K562 (cell line): Measurements from ENCODE around the gene LRP1B. TPM values are rescaled to one million over a fixed set of nuclear protein-coding genes. Genes with fewer than 3 reads are reported as not detected.

Source experiments
- ATAC-seq: fragments of 200-7000 bp; cut with Tn5 transposase; 3 replicates; pipeline ENCODE4 v1.9.1; 2020; ENCODE audit warnings: moderate library complexity
- BruUV-seq: library from RNA; stranded (reverse); fragments of 400-500 nt; replicated peaks from 2 replicates; lab custom pipeline; 2021; lab: Mats Ljungman, UMichigan
- CTCF ChIA-PET: fragments of 300-600 bp; formaldehyde crosslinking; extraction: SDS; loops from one replicate; lab custom pipeline; 2021; ENCODE audit warnings: low intra/inter-chr PET ratio; lab: Yijun Ruan, JAX
- POLR2A ChIA-PET: fragments of 300-600, 350-650 bp; sonication (Branson Sonifier 250); formaldehyde crosslinking; extraction: SDS; loops from one replicate; lab custom pipeline; 2021; ENCODE audit warnings: antibody characterized with exemption, inconsistent platforms; lab: Yijun Ruan, JAX
- DNase-seq, 4 experiments: peaks; one replicate each; pipeline versions ENCODE4 v3.0.0 to v3.0.0-alpha.2; 2011 to 2018; ENCODE audit warnings: low spot score in 3 of 4, mixed read lengths in 3 of 4; ENCODE audit errors: extremely low read depth in 1 of 4
- FAIRE-seq: peaks from 2 replicates; lab custom pipeline; 2011; peaks lifted over from hg19 to GRCh38; lab: Jason Lieb, UNC
- H2AFZ ChIP-seq: 2 replicates; pipeline ENCODE4 v1.6.0; 2011; ENCODE audit warnings: low read depth, low read length, control low read depth, inconsistent platforms
- H3K27ac ChIP-seq: fragments of 200-600 bp; 3 replicates; pipeline ENCODE4 v1.8.0; 2011; ENCODE audit warnings: low read depth, mild to moderate bottlenecking, control low read depth, inconsistent platforms, low read length, moderate library complexity, mixed read lengths; ENCODE audit errors: extremely low read depth
- H3K27me3 ChIP-seq, 2 experiments: fragments of 300-600 bp in 1 of 2; 2 replicates in 1 of 2; 3 replicates in 1 of 2; pipeline versions ENCODE4 v1.6.0 to v1.8.0; 2011; ENCODE audit warnings: inconsistent platforms in 2 of 2, low read length in 2 of 2, mild to moderate bottlenecking in 1 of 2, mixed read lengths in 1 of 2, moderate library complexity in 1 of 2; ENCODE audit not compliant: control insufficient read depth in 2 of 2, insufficient read depth in 2 of 2
- H3K36me3 ChIP-seq: fragments of 300-600 bp; 3 replicates; pipeline ENCODE4 v1.8.0; 2011; ENCODE audit warnings: mild to moderate bottlenecking, low read length, inconsistent platforms; ENCODE audit not compliant: control insufficient read depth, insufficient read depth
- H3K4me1 ChIP-seq, 2 experiments: fragments of 200-600 bp in 1 of 2; replicated peaks in 1 of 2; 2 replicates in 1 of 2; 3 replicates in 1 of 2; pipeline versions ENCODE4 v1.5.1 to v1.8.0; 2011; ENCODE audit warnings: inconsistent platforms in 2 of 2, low read length in 2 of 2, mild to moderate bottlenecking in 1 of 2, mixed read lengths in 1 of 2, moderate library complexity in 1 of 2; ENCODE audit not compliant: control insufficient read depth in 2 of 2, insufficient read depth in 2 of 2
- H3K4me2 ChIP-seq: 2 replicates; pipeline ENCODE4 v1.6.1; 2011; ENCODE audit warnings: low read length, control low read depth, inconsistent platforms, mixed read lengths; ENCODE audit not compliant: insufficient read depth
- H3K4me3 ChIP-seq: fragments of 200-600 bp; sonication (generic), shearing (Covaris generic); 2 replicates; pipeline ENCODE4 v1.5.1; 2016; ENCODE audit warnings: control low read depth, inconsistent platforms
- H3K79me2 ChIP-seq: fragments of 200-600 bp; 3 replicates; pipeline ENCODE4 v1.8.0; 2011; ENCODE audit warnings: low read length, inconsistent platforms; ENCODE audit not compliant: control insufficient read depth, insufficient read depth
- H3K9ac ChIP-seq, 2 experiments: 2 replicates each; pipeline versions ENCODE4 v1.6.0 to v1.6.1; 2011; ENCODE audit warnings: low read depth in 2 of 2, low read length in 2 of 2, control low read depth in 1 of 2, inconsistent platforms in 1 of 2, mild to moderate bottlenecking in 1 of 2, mixed read lengths in 1 of 2; ENCODE audit not compliant: insufficient read depth in 1 of 2
- H3K9me1 ChIP-seq: one replicate; pipeline ENCODE4 v1.6.0; 2011; ENCODE audit warnings: inconsistent platforms, mild to moderate bottlenecking, low read length, moderate library complexity; ENCODE audit not compliant: control insufficient read depth, insufficient read depth
- H3K9me3 ChIP-seq: replicated peaks from 2 replicates; pipeline ENCODE4 v1.5.1; 2011; ENCODE audit warnings: low read depth, low read length, inconsistent platforms; ENCODE audit not compliant: control insufficient read depth, insufficient read depth
- H4K20me1 ChIP-seq: replicated peaks from 2 replicates; pipeline ENCODE4 v1.6.1; 2011; ENCODE audit warnings: low read length, inconsistent platforms, mixed read lengths; ENCODE audit not compliant: control insufficient read depth, insufficient read depth
- ATF7 ChIP-seq: fragments of 450-650 bp; IDR thresholded peaks from 2 replicates; pipeline ENCODE4 v1.7.1; 2014; ENCODE audit warnings: mild to moderate bottlenecking, moderate library complexity
- E2F8 ChIP-seq: fragments of 450-650 bp; IDR thresholded peaks from 2 replicates; pipeline ENCODE4 v1.7.1; 2018; ENCODE audit warnings: mild to moderate bottlenecking, low read depth; ENCODE audit not compliant: partially characterized antibody
- ESRRA ChIP-seq: fragments of 450-650 bp; IDR thresholded peaks from 2 replicates; pipeline ENCODE4 v1.6.1; 2014; ENCODE audit warnings: low read depth, mild to moderate bottlenecking, moderate library complexity, borderline replicate concordance
- MAZ ChIP-seq, 2 experiments: fragments of 450-650 bp in 1 of 2; sonication (generic) in 1 of 2; formaldehyde crosslinking; IDR thresholded peaks in 1 of 2; conservative IDR thresholded peaks in 1 of 2; 2 replicates each; pipeline versions ENCODE4 v1.4.0 to v1.5.0; 2020; ENCODE audit warnings: mild to moderate bottlenecking in 1 of 2, missing genetic modification reagents in 1 of 2
- ZC3H8 ChIP-seq: fragments of 450-650 bp; IDR thresholded peaks from 2 replicates; pipeline ENCODE4 v1.6.1; 2017
- WGBS: fragments of 100-300 bp; shearing (Covaris generic); methylation state at CpG from one replicate; pipeline ENCODE4 v1.1.6; 2016; ENCODE audit warnings: low coverage, mixed read lengths; ENCODE audit not compliant: insufficient coverage; ENCODE audit errors: missing lambda C conversion rate; 5-methylcytosine and 5-hydroxymethylcytosine counted together
- in situ Hi-C: fragments of 300-500 bp; cut with MboI; formaldehyde crosslinking; loops from 4 replicates; pipeline ENCODE4 v1.15.0; 2018; ENCODE audit warnings: inconsistent platforms, mixed read lengths
- intact Hi-C: fragments of 100-400 bp; cut with micrococcal nuclease; formaldehyde crosslinking; loops from 2 replicates; pipeline ENCODE4 v1.14.2; 2022
- polyA plus RNA-seq, 8 experiments: library from polyadenylated mRNA; depleted of rRNA in 4 of 8; stranded (reverse) in 5 of 8; unstranded in 3 of 8; fragments of >200 nt; fragmentation: Nextera tagmentation in 2 of 8; fragmentation: Illumina TruSeq in 1 of 8; extraction: Ambion mirVana in 2 of 8; extraction: Trizol in 1 of 8; gene quantifications; 2 replicates each; pipeline versions ENCODE4 v1.2.1 to v1.2.3, GENCODE V29; 2011 to 2014; ENCODE audit warnings: inconsistent platforms in 1 of 8, missing spikeins in 1 of 8
- total RNA-seq, 7 experiments: library from RNA; depleted of rRNA in 6 of 7; stranded (reverse); fragments of >200 nt in 6 of 7; fragmentation: Illumina TruSeq in 2 of 7; extraction: Trizol in 2 of 7; gene quantifications; 2 replicates each; pipeline versions ENCODE4 v1.2.1 to v1.2.3, GENCODE V29; 2011 to 2021; ENCODE audit warnings: low replicate concordance in 1 of 7
- TF ChIP-seq, protein P1 (sequence below): fragments of 450-650 bp; formaldehyde crosslinking; IDR thresholded peaks from 2 replicates; pipeline ENCODE4 v1.4.0; 2020; ENCODE audit warnings: mild to moderate bottlenecking, mixed read lengths
- TF ChIP-seq, protein P2 (sequence below), 2 experiments: fragments of 450-650 bp in 1 of 2; sonication (generic) in 1 of 2; formaldehyde crosslinking in 1 of 2; IDR thresholded peaks; 2 replicates each; pipeline versions ENCODE4 v1.7.1 to v1.9.0; 2016 to 2022; ENCODE audit warnings: inconsistent platforms in 1 of 2, mild to moderate bottlenecking in 1 of 2, missing genetic modification reagents in 1 of 2

Gene LRP1B
- total and polyA plus RNA-seq, 9 of the 15 experiments (the other 6 are each of a cell fraction or from before 2014, with no cell fraction given): not detected

DNA sequence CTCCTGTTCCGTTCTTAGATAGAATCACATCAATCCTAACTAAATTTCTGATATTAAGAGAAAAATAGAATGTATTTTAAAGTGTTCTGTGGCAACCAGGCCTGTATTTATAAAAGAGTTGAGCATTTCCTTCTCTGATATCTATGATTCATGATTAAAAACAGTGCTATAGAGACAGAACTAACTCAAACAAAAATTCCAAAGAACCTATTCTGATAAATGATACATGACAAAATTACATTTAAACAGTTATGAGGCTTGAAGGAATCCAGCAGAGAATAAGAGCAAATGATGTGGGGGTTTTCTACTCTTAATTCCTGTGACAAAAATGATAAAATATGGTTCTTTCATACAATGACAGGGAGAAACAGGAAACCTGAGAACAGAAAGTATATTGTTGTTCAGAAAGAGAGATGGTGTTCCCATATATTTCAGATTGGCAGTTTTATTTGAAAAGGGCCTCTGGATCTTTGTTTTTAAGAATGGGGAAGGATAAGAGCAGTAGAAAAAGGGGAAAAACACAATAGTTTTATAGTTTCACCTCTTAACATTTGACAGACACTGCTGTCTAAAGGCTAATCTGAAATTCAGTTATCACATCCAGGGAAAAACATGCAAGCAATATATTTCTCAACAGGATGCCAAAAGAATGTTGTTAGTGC, 944.3 kb downstream of the LRP1B start:
- no peak overlapping the region for H3K4me2 ChIP-seq
- ChIA-PET POLR2A (interaction anchor here (0.5 kb wide), 1 partner anchor 25 kb away, joined by 3 read pairs; no protein-coding TSS in a partner anchor), CTCF (no interaction called here)
- H3K27ac ChIP-seq: no peak overlapping the region
- H3K36me3 ChIP-seq: no peaks in the 10 kb centered on the region
- no peak overlapping the region for H3K4me3 ChIP-seq
- no peak for ATAC-seq
- intact Hi-C loops (no loop called here), in situ Hi-C loops (no loop called here)
- H3K27me3 ChIP-seq: no peaks in the 10 kb centered on the region
- no peak for FAIRE-seq
- H2AFZ ChIP-seq: no peak overlapping the region
- WGBS: 0% methylated on average over 1 of the region's 1 CpG
- no TSS peak for BruUV-seq
- no peaks in the 10 kb centered on the region for H3K79me2 ChIP-seq
- no peaks in the 10 kb centered on the region for H3K9me1 ChIP-seq
- no peak for DNase-seq
- no peaks in the 10 kb centered on the region for H4K20me1 ChIP-seq
- no peak overlapping the region for H3K9ac ChIP-seq
- no peaks in the 10 kb centered on the region for H3K9me3 ChIP-seq
- no peaks in the 10 kb centered on the region for H3K4me1 ChIP-seq
- TF ChIP-seq ZC3H8 (no peak), MAZ (CRISPR knock-in tag; conservative IDR thresholded peaks at IDR 0.05 in 1 of 2, IDR thresholded peaks at IDR 0.05 in 1 of 2) (no peak), E2F8 (no peak), ATF7 (no peak), ESRRA (no peak)
- TF ChIP-seq, protein P1, sequence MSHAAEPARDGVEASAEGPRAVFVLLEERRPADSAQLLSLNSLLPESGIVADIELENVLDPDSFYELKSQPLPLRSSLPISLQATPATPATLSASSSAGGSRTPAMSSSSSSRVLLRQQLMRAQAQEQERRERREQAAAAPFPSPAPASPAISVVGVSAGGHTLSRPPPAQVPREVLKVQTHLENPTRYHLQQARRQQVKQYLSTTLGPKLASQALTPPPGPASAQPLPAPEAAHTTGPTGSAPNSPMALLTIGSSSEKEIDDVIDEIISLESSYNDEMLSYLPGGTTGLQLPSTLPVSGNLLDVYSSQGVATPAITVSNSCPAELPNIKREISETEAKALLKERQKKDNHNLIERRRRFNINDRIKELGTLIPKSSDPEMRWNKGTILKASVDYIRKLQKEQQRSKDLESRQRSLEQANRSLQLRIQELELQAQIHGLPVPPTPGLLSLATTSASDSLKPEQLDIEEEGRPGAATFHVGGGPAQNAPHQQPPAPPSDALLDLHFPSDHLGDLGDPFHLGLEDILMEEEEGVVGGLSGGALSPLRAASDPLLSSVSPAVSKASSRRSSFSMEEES (CRISPR knock-in tag): no peak
- TF ChIP-seq, protein P2, sequence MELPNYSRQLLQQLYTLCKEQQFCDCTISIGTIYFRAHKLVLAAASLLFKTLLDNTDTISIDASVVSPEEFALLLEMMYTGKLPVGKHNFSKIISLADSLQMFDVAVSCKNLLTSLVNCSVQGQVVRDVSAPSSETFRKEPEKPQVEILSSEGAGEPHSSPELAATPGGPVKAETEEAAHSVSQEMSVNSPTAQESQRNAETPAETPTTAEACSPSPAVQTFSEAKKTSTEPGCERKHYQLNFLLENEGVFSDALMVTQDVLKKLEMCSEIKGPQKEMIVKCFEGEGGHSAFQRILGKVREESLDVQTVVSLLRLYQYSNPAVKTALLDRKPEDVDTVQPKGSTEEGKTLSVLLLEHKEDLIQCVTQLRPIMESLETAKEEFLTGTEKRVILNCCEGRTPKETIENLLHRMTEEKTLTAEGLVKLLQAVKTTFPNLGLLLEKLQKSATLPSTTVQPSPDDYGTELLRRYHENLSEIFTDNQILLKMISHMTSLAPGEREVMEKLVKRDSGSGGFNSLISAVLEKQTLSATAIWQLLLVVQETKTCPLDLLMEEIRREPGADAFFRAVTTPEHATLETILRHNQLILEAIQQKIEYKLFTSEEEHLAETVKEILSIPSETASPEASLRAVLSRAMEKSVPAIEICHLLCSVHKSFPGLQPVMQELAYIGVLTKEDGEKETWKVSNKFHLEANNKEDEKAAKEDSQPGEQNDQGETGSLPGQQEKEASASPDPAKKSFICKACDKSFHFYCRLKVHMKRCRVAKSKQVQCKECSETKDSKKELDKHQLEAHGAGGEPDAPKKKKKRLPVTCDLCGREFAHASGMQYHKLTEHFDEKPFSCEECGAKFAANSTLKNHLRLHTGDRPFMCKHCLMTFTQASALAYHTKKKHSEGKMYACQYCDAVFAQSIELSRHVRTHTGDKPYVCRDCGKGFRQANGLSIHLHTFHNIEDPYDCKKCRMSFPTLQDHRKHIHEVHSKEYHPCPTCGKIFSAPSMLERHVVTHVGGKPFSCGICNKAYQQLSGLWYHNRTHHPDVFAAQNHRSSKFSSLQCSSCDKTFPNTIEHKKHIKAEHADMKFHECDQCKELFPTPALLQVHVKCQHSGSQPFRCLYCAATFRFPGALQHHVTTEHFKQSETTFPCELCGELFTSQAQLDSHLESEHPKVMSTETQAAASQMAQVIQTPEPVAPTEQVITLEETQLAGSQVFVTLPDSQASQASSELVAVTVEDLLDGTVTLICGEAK (IDR thresholded peaks at IDR 0.05): no peak
- TF ChIP-seq, protein P2 (CRISPR knock-in tag; IDR thresholded peaks at IDR 0.05): no peak
